Measurements from ENCODE around the gene CCNJL. TPM values are rescaled to one million over a fixed set of nuclear protein-coding genes. Genes with fewer than 3 reads are reported as not detected.

CCNJL gene
- total RNA-seq, 1 experiment from 2014 or later, result 17.4 TPM

DNA sequence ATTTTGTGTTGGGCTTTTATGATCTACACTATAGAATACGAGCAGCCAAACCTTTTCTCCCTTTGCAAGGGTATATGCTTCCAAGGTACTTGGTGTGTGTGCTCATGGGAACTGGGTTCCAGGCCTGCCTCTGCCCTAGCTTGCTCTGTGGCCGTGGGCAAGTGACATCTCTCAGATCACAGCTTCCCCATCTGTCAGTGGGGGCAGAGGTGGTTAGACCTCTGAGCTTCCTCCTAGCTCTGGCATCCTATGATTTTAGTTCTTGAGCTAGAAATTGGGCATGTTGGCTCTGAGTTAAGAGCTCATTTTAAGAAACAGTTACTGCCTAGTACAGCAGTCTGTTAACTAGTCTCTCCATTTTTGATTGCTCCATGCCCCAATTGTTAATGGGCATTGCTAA, 12.5 kb upstream of the CCNJL start:
- CTCF ChIA-PET, result no interaction called here
- TF ChIP-seq, protein P1, sequence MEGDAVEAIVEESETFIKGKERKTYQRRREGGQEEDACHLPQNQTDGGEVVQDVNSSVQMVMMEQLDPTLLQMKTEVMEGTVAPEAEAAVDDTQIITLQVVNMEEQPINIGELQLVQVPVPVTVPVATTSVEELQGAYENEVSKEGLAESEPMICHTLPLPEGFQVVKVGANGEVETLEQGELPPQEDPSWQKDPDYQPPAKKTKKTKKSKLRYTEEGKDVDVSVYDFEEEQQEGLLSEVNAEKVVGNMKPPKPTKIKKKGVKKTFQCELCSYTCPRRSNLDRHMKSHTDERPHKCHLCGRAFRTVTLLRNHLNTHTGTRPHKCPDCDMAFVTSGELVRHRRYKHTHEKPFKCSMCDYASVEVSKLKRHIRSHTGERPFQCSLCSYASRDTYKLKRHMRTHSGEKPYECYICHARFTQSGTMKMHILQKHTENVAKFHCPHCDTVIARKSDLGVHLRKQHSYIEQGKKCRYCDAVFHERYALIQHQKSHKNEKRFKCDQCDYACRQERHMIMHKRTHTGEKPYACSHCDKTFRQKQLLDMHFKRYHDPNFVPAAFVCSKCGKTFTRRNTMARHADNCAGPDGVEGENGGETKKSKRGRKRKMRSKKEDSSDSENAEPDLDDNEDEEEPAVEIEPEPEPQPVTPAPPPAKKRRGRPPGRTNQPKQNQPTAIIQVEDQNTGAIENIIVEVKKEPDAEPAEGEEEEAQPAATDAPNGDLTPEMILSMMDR (IDR thresholded peaks at IDR 0.05; ENCODE audit: unreplicated experiment), result no peak

DNA sequence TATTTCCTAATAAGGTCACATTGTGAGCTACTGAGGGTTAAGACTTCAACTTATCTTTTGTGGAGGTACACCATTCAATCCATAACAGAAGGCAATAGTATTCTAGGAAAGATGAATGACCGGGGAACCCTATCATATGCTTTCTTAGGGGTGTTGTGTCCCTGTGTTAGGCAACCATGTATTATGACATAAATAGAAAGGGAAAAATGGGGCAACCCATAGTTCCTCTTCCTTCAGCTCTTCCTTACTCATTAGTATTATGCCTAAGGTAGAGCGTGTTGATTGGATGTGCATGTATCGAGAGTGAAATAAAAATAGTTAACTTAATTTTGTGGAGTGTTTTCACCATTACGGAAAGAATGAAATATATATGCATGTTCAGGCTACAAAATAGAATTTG, 6.0 kb upstream of the CCNJL start:
- TF ChIP-seq, protein P1 (IDR thresholded peaks at IDR 0.05; ENCODE audit: unreplicated experiment), result no peak
- DNase-seq, result no peak
- Mint-ChIP-seq H3K36me3 (ENCODE audit: insufficient read depth, unreplicated experiment) (peaks cover 11% of the 10 kb centered on the region), H3K4me1 (ENCODE audit: low read depth, unreplicated experiment) (peaks cover 43% of the 10 kb centered on the region), H3K27ac (ENCODE audit: unreplicated experiment) (no peak overlapping the region), H3K27me3 (ENCODE audit: unreplicated experiment) (no peaks in the 10 kb centered on the region), H3K9me3 (ENCODE audit: low read depth, unreplicated experiment) (no peaks in the 10 kb centered on the region), H3K4me3 (ENCODE audit: low read depth, unreplicated experiment) (no peak overlapping the region)
- CTCF ChIA-PET, result interaction anchor here (0.5 kb wide), 1 partner anchor 316 kb away, joined by 5 read pairs; no protein-coding TSS in a partner anchor
- no TSS peak for BruUV-seq (replicated peaks)
- intact Hi-C loops (cut with micrococcal nuclease; ENCODE audit: unreplicated experiment), result no loop called here

More for the DNA sequence above, 12.5 kb upstream of the CCNJL start:
- Mint-ChIP-seq H3K36me3 (ENCODE audit: insufficient read depth, unreplicated experiment) (no peaks in the 10 kb centered on the region), H3K4me1 (ENCODE audit: low read depth, unreplicated experiment) (no peaks in the 10 kb centered on the region), H3K9me3 (ENCODE audit: low read depth, unreplicated experiment) (no peaks in the 10 kb centered on the region), H3K4me3 (ENCODE audit: low read depth, unreplicated experiment) (no peak overlapping the region), H3K27me3 (ENCODE audit: unreplicated experiment) (no peaks in the 10 kb centered on the region), H3K27ac (ENCODE audit: unreplicated experiment) (no peak overlapping the region)
- BruUV-seq (replicated peaks), result no TSS peak
- intact Hi-C loops (cut with micrococcal nuclease; ENCODE audit: unreplicated experiment), result no loop called here
- no peak for DNase-seq

DNA sequence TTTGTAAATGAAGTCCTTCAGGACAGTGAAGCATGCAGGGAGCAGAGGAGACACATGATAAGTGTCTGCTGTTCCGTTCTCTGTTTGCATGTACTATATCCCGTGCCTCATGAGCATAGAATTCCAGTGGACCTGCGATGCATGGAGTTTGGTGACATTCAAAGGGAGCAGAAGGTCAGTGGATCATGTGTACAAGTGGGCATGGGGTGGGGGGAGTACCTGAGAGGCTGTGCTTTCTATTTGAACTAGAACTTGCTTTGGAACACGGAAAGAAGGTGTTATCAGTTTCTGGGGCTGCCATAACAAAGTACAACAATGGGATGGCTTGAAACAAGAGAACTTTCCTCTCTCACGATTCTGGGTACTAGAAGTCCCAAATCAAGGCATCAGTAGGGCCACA, 5.1 kb upstream of the CCNJL start:
- no peak for DNase-seq
- no TSS peak for BruUV-seq (replicated peaks)
- TF ChIP-seq, protein P1 (IDR thresholded peaks at IDR 0.05; ENCODE audit: unreplicated experiment), result no peak
- H3K4me3 Mint-ChIP-seq (ENCODE audit: low read depth, unreplicated experiment), result no peak overlapping the region
- CTCF ChIA-PET, result no interaction called here
- H3K4me1 Mint-ChIP-seq (ENCODE audit: low read depth, unreplicated experiment), result peaks cover 50% of the 10 kb centered on the region
- H3K36me3 Mint-ChIP-seq (ENCODE audit: insufficient read depth, unreplicated experiment), result peaks cover 21% of the 10 kb centered on the region
- H3K9me3 Mint-ChIP-seq (ENCODE audit: low read depth, unreplicated experiment), result no peaks in the 10 kb centered on the region
- no peaks in the 10 kb centered on the region for H3K27me3 Mint-ChIP-seq (ENCODE audit: unreplicated experiment)
- peak overlapping the region; percentile 81 for H3K27ac Mint-ChIP-seq (ENCODE audit: unreplicated experiment)
- intact Hi-C loops (cut with micrococcal nuclease; ENCODE audit: unreplicated experiment), result loop anchor here (2.0 kb wide), 1 partner anchor 27 kb away; no protein-coding TSS in a partner anchor

DNA sequence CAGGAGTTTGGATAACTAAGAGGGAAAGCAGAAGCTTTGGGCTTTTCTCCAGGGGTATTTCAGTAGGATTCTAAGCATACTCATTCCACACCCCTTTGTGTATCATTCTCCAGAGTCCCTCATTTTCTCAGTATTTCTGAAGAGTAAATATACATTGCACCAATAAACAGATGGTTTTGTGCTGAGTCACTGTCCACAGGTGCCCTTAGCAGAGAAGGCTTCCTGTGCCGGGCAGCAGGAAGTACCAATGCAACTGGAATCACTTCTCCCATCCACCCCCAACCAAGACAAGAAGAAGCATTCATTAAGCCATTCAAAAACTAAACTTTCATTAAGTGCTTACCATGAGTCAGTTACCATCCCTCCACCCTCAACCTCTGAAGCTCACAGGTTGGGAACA, 3.6 kb upstream of the CCNJL start:
- CTCF ChIA-PET, result interaction anchor here (1.0 kb wide), 1 partner anchor 123 kb away, joined by 3 read pairs; no protein-coding TSS in a partner anchor
- TF ChIP-seq, protein P1 (IDR thresholded peaks at IDR 0.05; ENCODE audit: unreplicated experiment), result no peak
- peak; percentile 82 for DNase-seq
- H3K4me1 Mint-ChIP-seq (ENCODE audit: low read depth, unreplicated experiment), result peaks cover 55% of the 10 kb centered on the region
- peaks cover 33% of the 10 kb centered on the region for H3K36me3 Mint-ChIP-seq (ENCODE audit: insufficient read depth, unreplicated experiment)
- H3K4me3 Mint-ChIP-seq (ENCODE audit: low read depth, unreplicated experiment), result peak overlapping the region; percentile 4
- peak overlapping the region; percentile 81 for H3K27ac Mint-ChIP-seq (ENCODE audit: unreplicated experiment)
- intact Hi-C loops (cut with micrococcal nuclease; ENCODE audit: unreplicated experiment), result loop anchor here (2.0 kb wide), 1 partner anchor 29 kb away; no protein-coding TSS in a partner anchor
- no peaks in the 10 kb centered on the region for H3K27me3 Mint-ChIP-seq (ENCODE audit: unreplicated experiment)
- BruUV-seq (replicated peaks), result no TSS peak
- no peaks in the 10 kb centered on the region for H3K9me3 Mint-ChIP-seq (ENCODE audit: low read depth, unreplicated experiment)

Measured in Calu3 (cell line).